ENCODE measurements around the gene RUNX3.

Gene RUNX3

DNA sequence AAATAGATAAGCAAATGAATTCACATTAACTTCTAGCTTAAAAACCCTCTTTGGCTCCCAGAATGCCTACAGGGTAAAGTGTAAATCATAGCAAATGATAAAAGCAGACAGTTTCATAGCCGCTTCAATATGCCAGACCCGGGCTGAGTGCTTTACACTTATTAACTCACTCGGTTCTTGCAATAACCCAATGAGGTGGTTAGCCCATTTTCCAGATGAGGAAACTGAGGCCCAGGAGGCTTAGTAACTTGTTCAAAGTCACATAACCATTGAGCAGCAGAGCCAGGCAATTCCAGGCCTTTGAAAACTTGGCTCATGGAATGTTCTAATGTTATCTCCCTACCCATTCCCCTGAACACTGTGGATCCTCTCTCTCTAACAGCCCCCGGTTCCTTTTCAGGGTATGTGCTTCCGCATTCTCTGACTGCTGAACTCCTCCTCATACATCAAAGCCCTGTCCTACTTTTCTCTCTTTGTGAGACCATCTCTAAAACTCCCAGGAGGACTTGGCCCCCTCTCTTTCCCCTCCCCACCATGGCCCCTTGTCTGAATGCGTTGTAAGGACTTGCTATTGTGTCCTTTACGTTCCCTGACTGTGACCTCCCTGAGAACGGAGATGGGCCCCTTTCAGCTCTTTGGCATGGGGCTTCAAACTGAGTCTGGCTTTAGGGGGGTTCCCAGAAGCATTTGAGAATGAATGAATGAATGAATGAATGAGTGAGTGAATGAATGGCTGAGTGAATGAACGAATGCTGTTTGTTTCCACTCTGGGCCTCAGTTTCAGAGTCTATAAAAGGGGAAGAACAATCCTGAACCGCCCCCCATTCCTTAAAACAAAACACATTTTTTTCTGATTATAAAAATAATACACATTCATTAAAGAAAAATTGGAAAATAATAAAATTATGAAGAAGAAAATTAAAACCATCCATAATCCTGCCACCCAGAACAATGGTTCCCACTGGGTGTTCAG lies 15.6 kb upstream of the RUNX3 start:
- no peak overlapping the region for H3K27ac ChIP-seq
- DNase-seq: no peak
- no peaks in the 10 kb centered on the region for H3K36me3 ChIP-seq
- no peak overlapping the region for H3K4me3 ChIP-seq
- H3K9me3 ChIP-seq: no peaks in the 10 kb centered on the region
- H3K4me1 ChIP-seq: no peaks in the 10 kb centered on the region
- peaks cover 0 to 22% of the 10 kb centered on the region in 2 donors for H3K27me3 ChIP-seq
- TF ChIP-seq, protein P1, sequence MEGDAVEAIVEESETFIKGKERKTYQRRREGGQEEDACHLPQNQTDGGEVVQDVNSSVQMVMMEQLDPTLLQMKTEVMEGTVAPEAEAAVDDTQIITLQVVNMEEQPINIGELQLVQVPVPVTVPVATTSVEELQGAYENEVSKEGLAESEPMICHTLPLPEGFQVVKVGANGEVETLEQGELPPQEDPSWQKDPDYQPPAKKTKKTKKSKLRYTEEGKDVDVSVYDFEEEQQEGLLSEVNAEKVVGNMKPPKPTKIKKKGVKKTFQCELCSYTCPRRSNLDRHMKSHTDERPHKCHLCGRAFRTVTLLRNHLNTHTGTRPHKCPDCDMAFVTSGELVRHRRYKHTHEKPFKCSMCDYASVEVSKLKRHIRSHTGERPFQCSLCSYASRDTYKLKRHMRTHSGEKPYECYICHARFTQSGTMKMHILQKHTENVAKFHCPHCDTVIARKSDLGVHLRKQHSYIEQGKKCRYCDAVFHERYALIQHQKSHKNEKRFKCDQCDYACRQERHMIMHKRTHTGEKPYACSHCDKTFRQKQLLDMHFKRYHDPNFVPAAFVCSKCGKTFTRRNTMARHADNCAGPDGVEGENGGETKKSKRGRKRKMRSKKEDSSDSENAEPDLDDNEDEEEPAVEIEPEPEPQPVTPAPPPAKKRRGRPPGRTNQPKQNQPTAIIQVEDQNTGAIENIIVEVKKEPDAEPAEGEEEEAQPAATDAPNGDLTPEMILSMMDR (IDR thresholded peaks at IDR 0.05): no peak
- intact Hi-C loops (cut with DNase I; ENCODE audit: low total_unique reads): loop anchor here (10.0 kb wide), 1 partner anchor 91 kb away; no protein-coding TSS in a partner anchor

DNA sequence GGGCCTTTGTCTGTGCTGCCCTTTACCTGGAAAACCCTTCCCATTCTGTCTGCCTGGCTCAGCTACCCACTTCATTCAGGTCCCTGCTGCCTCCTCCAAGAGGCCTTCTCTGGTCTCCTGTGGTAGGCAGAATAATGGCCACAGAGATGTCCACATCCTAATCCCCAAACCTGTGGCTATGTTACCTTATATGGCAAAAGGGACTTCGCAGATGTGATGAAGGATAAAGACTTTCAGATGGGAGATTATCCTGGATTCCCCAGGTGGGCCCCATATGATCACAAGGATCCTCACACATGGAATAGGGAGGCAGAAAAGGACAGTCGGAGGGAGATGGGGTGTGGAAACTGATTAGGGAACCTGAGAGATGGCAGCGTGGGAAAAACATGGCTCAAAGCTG lies 14.2 kb upstream of the RUNX3 start:
- TF ChIP-seq, protein P1 (IDR thresholded peaks at IDR 0.05): no peak
- no peak overlapping the region for H3K27ac ChIP-seq
- no peaks in the 10 kb centered on the region for H3K4me1 ChIP-seq
- H3K36me3 ChIP-seq: no peaks in the 10 kb centered on the region
- no peaks in the 10 kb centered on the region for H3K9me3 ChIP-seq
- no peak overlapping the region for H3K4me3 ChIP-seq
- peaks cover 0 to 13% of the 10 kb centered on the region in 2 donors for H3K27me3 ChIP-seq
- intact Hi-C loops (cut with DNase I; ENCODE audit: low total_unique reads): loop anchor here (10.0 kb wide), 1 partner anchor 90 kb away; no protein-coding TSS in a partner anchor
- DNase-seq: no peak

DNA sequence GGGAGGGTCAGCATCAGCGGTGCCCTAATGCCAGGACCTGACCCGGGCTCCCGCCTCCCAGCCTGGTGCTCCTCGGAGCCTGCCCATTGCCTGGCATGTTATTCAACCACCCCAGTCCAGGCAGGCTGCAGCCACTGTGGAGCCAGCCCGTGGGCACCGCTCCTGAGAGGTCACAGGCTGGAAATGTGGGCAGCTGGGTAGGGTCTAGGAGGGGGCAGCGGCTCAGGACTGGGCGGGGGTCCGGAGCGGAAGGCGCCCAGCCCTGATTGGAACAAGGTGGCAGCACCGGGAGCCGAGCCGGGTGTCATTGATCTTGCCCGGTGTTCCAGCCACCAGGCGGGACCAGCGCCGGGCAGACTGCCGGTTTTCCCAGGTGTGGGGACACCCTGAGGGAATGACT lies 12.7 kb upstream of the RUNX3 start:
- Histone ChIP-seq H3K27ac (no peak overlapping the region), H3K36me3 (no peaks in the 10 kb centered on the region), H3K4me3 (no peak overlapping the region), H3K4me1 (no peaks in the 10 kb centered on the region), H3K9me3 (no peaks in the 10 kb centered on the region), H3K27me3 (peaks cover 0 to 13% of the 10 kb centered on the region in 2 donors)
- DNase-seq: no peak
- TF ChIP-seq, protein P1 (IDR thresholded peaks at IDR 0.05): no peak
- intact Hi-C loops (cut with DNase I; ENCODE audit: low total_unique reads): loop anchor here (10.0 kb wide), 1 partner anchor 88 kb away; no protein-coding TSS in a partner anchor

DNA sequence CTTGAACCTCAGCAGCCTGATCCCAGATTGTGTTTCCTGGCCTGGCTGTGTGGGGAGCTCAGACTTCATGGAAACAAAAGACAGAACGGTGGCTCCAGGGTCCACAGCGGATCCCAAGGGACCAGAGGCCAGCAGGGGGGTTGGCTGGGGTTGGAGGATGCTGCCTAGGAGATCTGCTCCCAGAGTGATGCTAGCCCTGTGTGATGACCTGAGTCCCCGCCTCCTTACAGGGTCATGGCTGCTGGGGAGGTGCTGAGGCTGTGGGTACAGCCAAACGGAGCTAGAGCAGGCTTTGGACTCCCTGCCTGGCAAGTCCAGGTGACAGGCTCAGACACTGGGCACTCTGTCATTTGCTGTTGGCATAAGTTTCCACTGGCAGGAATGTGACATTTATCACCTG lies 11.5 kb upstream of the RUNX3 start:
- Histone ChIP-seq H3K27me3 (peaks cover 0 to 7% of the 10 kb centered on the region in 2 donors), H3K36me3 (no peaks in the 10 kb centered on the region), H3K9me3 (no peaks in the 10 kb centered on the region), H3K4me3 (no peak overlapping the region), H3K4me1 (no peaks in the 10 kb centered on the region), H3K27ac (no peak overlapping the region)
- intact Hi-C loops (cut with DNase I; ENCODE audit: low total_unique reads): loop anchor here (10.0 kb wide), 1 partner anchor 87 kb away; no protein-coding TSS in a partner anchor
- TF ChIP-seq, protein P1 (IDR thresholded peaks at IDR 0.05): no peak
- no peak for DNase-seq

DNA sequence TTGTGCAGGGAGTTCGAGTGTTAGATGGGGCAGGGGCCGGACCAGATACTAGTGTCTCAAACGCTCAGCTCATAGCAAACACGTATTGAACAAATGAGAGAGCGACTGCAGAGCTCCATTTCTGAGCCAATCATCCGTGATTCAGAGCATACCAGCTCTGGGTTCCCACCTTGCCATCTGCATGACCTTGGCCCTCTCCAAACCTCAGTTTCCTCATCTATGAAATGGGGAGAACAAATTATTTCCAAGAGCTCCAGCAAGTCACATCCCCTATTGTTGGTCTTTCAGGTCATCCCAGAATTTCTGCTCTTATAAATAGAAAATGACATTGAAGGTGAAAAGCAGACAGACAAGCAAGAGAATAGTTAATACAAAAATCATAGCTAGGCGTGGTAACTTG lies 10.2 kb upstream of the RUNX3 start:
- Histone ChIP-seq H3K27ac (no peak overlapping the region), H3K4me1 (no peaks in the 10 kb centered on the region), H3K27me3 (peaks cover 0 to 18% of the 10 kb centered on the region in 2 donors), H3K9me3 (no peaks in the 10 kb centered on the region), H3K4me3 (no peak overlapping the region), H3K36me3 (no peaks in the 10 kb centered on the region)
- TF ChIP-seq, protein P1 (IDR thresholded peaks at IDR 0.05): no peak
- no peak for DNase-seq
- intact Hi-C loops (cut with DNase I; ENCODE audit: low total_unique reads): loop anchor here (10.0 kb wide), 1 partner anchor 85 kb away; no protein-coding TSS in a partner anchor

Measured in tibial artery (tissue), 4 donors.